Measurements from ENCODE around the gene ATXN2.
A peak's percentile ranks its signal among the peaks of the same experiment; 100 is the strongest.
"Not testable (repeated sequence)": the region's sequence is repeated elsewhere in the genome, so short reads cannot be mapped to it uniquely, and the experiment has no call there.

Gene ATXN2

DNA sequence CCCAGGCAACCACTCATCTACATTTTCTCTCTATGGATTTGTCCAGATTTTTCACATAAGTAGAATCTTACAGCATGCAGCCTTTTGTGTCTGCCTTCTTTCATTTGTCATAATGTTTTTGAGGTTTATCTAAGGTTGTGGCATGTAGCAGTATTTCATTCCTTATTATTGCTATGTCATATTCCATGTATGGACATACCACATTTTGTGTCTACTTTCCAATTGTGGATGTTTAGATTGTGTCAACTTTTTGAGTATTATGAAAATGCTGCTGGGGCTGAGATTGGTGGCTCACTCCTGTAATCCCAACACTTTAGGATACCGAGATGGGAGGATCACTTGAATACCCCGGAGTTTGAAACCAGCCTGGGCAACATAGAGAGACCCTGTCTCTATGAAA lies 3.2 kb upstream of the ATXN2 start:
- no peak overlapping the region for H3K4me2 ChIP-seq (ENCODE audit: low read depth, low read length)
- H3K9me2 ChIP-seq (replicated peaks; ENCODE audit: insufficient read depth, low read length), result no peaks in the 10 kb centered on the region
- H3F3A ChIP-seq (ENCODE audit: insufficient read depth, low read length), result 0 out of 2 replicates have a peak, but pooled peaks cover 7% of the 10 kb centered on the region
- no peak for DNase-seq
- no peak overlapping the region for H3K4me3 ChIP-seq (ENCODE audit: low read length)
- no peak overlapping the region for H3K27ac ChIP-seq (ENCODE audit: low read length)
- no peaks in the 10 kb centered on the region for H3K9me3 ChIP-seq (replicated peaks; ENCODE audit: insufficient read depth, low read length)
- H3K27me3 ChIP-seq (replicated peaks; ENCODE audit: insufficient read depth, low read length), result no peaks in the 10 kb centered on the region
- H3K4me1 ChIP-seq (ENCODE audit: low read length), result no peaks in the 10 kb centered on the region
- no peaks in the 10 kb centered on the region for H3K36me3 ChIP-seq (replicated peaks; ENCODE audit: insufficient read depth, low read length)
- H3K79me2 ChIP-seq (ENCODE audit: low read length), result peaks cover 11% of the 10 kb centered on the region
- no peaks in the 10 kb centered on the region for H4K20me1 ChIP-seq (ENCODE audit: insufficient read depth, low read length)
- H3K9ac ChIP-seq (ENCODE audit: low read length), result no peak overlapping the region
- TF ChIP-seq, protein P1, sequence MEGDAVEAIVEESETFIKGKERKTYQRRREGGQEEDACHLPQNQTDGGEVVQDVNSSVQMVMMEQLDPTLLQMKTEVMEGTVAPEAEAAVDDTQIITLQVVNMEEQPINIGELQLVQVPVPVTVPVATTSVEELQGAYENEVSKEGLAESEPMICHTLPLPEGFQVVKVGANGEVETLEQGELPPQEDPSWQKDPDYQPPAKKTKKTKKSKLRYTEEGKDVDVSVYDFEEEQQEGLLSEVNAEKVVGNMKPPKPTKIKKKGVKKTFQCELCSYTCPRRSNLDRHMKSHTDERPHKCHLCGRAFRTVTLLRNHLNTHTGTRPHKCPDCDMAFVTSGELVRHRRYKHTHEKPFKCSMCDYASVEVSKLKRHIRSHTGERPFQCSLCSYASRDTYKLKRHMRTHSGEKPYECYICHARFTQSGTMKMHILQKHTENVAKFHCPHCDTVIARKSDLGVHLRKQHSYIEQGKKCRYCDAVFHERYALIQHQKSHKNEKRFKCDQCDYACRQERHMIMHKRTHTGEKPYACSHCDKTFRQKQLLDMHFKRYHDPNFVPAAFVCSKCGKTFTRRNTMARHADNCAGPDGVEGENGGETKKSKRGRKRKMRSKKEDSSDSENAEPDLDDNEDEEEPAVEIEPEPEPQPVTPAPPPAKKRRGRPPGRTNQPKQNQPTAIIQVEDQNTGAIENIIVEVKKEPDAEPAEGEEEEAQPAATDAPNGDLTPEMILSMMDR (IDR thresholded peaks at IDR 0.05; ENCODE audit: low read length), result no peak
- TF ChIP-seq EZH2 (optimal IDR thresholded peaks at IDR 0.05; ENCODE audit: low read depth, low read length) (no peak), EZH2phosphoT487 (IDR thresholded peaks at IDR 0.05; ENCODE audit: low read length) (no peak)
- H2AFZ ChIP-seq (ENCODE audit: low read length), result no peak overlapping the region

DNA sequence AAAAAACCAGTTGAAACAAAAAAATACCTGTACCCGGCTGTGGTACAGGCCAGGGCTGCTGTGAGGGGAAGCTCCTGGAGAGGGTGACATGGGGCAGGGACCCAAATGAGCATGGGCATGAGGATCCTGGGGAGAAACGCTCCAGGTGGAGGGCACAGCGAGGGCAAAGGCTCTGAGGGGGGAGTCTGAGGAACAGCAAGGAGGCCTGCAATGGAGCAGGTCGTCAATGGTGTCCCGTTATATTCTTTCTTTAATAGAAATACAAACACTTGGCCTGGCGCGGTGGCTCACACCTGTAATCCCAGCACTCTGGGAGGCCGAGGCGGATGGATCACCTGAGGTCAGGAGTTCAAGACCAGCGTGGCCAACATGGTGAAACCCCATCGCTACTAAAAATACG lies 1.9 kb upstream of the ATXN2 start:
- not testable (repeated sequence) for H3K9ac ChIP-seq (ENCODE audit: low read length); H3K9me2 ChIP-seq (replicated peaks; ENCODE audit: insufficient read depth, low read length); H3K27me3 ChIP-seq (replicated peaks; ENCODE audit: insufficient read depth, low read length); H3K36me3 ChIP-seq (replicated peaks; ENCODE audit: insufficient read depth, low read length); H3K4me3 ChIP-seq (ENCODE audit: low read length); H3K9me3 ChIP-seq (replicated peaks; ENCODE audit: insufficient read depth, low read length); H3K4me1 ChIP-seq (ENCODE audit: low read length); H3K4me2 ChIP-seq (ENCODE audit: low read depth, low read length); H2AFZ ChIP-seq (ENCODE audit: low read length); H3K27ac ChIP-seq (ENCODE audit: low read length); H4K20me1 ChIP-seq (ENCODE audit: insufficient read depth, low read length); DNase-seq; H3F3A ChIP-seq (ENCODE audit: insufficient read depth, low read length)
- peaks cover 25% of the 10 kb centered on the region for H3K79me2 ChIP-seq (ENCODE audit: low read length)

DNA sequence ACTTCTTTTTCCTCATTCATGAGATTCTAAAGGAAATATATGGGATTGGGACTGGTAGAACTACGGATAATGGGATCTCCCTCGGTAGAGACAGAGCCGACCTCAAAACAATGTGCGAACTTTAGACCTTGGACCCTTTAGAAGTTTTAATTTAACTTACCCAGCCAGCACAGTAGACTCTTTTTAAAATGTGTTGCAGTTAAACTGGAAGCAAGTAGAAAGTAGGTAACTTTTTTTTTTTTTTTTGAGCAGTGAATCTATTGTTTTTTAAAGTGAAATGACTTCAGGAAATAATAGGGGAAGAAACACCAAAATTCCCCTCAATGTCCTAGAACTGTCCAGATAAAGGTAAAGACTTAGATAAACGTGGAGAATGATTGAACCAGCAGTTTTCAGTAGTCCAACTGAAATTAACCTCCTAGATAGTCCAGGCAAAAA lies 1.1 kb upstream of the ATXN2 start:
- TF ChIP-seq EZH2 (optimal IDR thresholded peaks at IDR 0.05; ENCODE audit: low read depth, low read length) (no peak), EZH2phosphoT487 (IDR thresholded peaks at IDR 0.05; ENCODE audit: low read length) (no peak)
- TF ChIP-seq, protein P1 (IDR thresholded peaks at IDR 0.05; ENCODE audit: low read length), result no peak
- no peaks in the 10 kb centered on the region for H3K9me2 ChIP-seq (replicated peaks; ENCODE audit: insufficient read depth, low read length)
- peaks cover 32% of the 10 kb centered on the region for H3K79me2 ChIP-seq (ENCODE audit: low read length)
- H3K27me3 ChIP-seq (replicated peaks; ENCODE audit: insufficient read depth, low read length), result no peaks in the 10 kb centered on the region
- H3K27ac ChIP-seq (ENCODE audit: low read length), result peak overlapping the region; percentile 59; the same call in 1 of the 2 replicates
- H3K36me3 ChIP-seq (replicated peaks; ENCODE audit: insufficient read depth, low read length), result no peaks in the 10 kb centered on the region
- H3K9me3 ChIP-seq (replicated peaks; ENCODE audit: insufficient read depth, low read length), result no peaks in the 10 kb centered on the region
- peak overlapping the region; percentile 74 for H3K4me3 ChIP-seq (ENCODE audit: low read length)
- H2AFZ ChIP-seq (ENCODE audit: low read length), result peak overlapping the region; percentile 63
- DNase-seq, result no peak
- peak overlapping the region; percentile 63 for H3K4me2 ChIP-seq (ENCODE audit: low read depth, low read length)
- no peaks in the 10 kb centered on the region for H4K20me1 ChIP-seq (ENCODE audit: insufficient read depth, low read length)
- 0 out of 2 replicates have a peak, but pooled peaks cover 7% of the 10 kb centered on the region for H3F3A ChIP-seq (ENCODE audit: insufficient read depth, low read length)
- no peaks in the 10 kb centered on the region for H3K4me1 ChIP-seq (ENCODE audit: low read length)
- peak overlapping the region; percentile 57; the same call in 1 of the 2 replicates for H3K9ac ChIP-seq (ENCODE audit: low read length)

DNA sequence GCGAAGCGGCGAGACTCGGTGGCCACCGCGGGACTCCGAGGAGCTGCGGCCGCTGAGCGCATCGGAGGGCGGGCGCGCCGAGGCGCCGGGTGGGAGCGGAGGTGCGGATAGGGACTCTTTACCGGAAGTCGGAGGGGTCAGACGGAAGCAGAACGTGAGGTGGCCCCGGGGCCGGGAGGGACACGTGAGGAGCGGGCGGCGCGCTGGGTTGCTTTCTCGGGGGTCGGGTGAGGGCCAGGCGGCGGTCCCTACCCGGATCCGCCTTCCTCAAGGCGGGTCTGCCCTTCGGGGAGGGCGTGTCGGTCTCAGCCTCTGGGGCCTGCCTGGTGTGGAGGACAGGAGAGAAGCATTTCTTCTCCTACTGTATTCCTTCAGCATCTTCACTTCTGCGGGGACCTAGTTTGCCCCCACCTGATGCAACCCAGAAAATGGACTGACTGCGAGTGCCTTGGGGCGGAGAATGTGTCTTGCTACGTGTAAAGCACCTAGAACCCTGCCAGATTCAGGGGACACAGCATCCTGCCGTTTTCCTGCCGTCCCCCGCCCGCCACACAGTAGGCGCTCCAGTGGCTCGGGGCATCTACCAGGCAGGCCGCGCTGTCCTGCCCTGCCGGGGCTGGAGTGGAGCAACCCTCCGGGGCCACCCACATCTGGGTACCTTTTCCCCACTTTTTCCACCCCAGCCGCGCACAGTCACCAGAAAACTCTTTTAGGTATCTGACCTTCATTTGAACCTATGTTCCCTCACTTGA lies 514 bp upstream of the ATXN2 start:
- Histone ChIP-seq H3K4me3 (ENCODE audit: low read length) (peak overlapping the region; percentile 74), H3K4me1 (ENCODE audit: low read length) (no peaks in the 10 kb centered on the region), H4K20me1 (ENCODE audit: insufficient read depth, low read length) (no peaks in the 10 kb centered on the region), H3K27me3 (replicated peaks; ENCODE audit: insufficient read depth, low read length) (no peaks in the 10 kb centered on the region), H3K9ac (ENCODE audit: low read length) (peak overlapping the region; percentile 57), H3K9me3 (replicated peaks; ENCODE audit: insufficient read depth, low read length) (no peaks in the 10 kb centered on the region), H3K36me3 (replicated peaks; ENCODE audit: insufficient read depth, low read length) (no peaks in the 10 kb centered on the region), H3F3A (ENCODE audit: insufficient read depth, low read length) (0 out of 2 replicates have a peak, but pooled peaks cover 7% of the 10 kb centered on the region), H3K4me2 (ENCODE audit: low read depth, low read length) (peak overlapping the region; percentile 63), H3K79me2 (ENCODE audit: low read length) (peaks cover 38% of the 10 kb centered on the region), H3K27ac (ENCODE audit: low read length) (peak overlapping the region; percentile 59; the same call in 1 of the 2 replicates), H3K9me2 (replicated peaks; ENCODE audit: insufficient read depth, low read length) (no peaks in the 10 kb centered on the region), H2AFZ (ENCODE audit: low read length) (peak overlapping the region; percentile 63)
- DNase-seq, result peak; percentile 78
- TF ChIP-seq, protein P1 (IDR thresholded peaks at IDR 0.05; ENCODE audit: low read length), result no peak
- TF ChIP-seq EZH2phosphoT487 (IDR thresholded peaks at IDR 0.05; ENCODE audit: low read length) (no peak), EZH2 (optimal IDR thresholded peaks at IDR 0.05; ENCODE audit: low read depth, low read length) (no peak)

Measured in MM.1S (cell line).